HT-29 (cell line): ENCODE results near the gene DAND5. TPM values are rescaled to one million over a fixed set of nuclear protein-coding genes. Genes with fewer than 3 reads are reported as not detected.

Source experiments
- DNase-seq: peaks from one replicate; pipeline ENCODE4 v3.0.0-alpha.2; 2015; ENCODE audit warnings: low spot score
- total RNA-seq: library from RNA; depleted of rRNA; stranded (reverse); fragments of >200 nt; shearing (Covaris generic); gene quantifications from 2 replicates; pipeline ENCODE4 v1.2.3, GENCODE V29; 2014

DAND5 gene
- total RNA-seq, 1 experiment from 2014 or later, result not detected

DNA sequence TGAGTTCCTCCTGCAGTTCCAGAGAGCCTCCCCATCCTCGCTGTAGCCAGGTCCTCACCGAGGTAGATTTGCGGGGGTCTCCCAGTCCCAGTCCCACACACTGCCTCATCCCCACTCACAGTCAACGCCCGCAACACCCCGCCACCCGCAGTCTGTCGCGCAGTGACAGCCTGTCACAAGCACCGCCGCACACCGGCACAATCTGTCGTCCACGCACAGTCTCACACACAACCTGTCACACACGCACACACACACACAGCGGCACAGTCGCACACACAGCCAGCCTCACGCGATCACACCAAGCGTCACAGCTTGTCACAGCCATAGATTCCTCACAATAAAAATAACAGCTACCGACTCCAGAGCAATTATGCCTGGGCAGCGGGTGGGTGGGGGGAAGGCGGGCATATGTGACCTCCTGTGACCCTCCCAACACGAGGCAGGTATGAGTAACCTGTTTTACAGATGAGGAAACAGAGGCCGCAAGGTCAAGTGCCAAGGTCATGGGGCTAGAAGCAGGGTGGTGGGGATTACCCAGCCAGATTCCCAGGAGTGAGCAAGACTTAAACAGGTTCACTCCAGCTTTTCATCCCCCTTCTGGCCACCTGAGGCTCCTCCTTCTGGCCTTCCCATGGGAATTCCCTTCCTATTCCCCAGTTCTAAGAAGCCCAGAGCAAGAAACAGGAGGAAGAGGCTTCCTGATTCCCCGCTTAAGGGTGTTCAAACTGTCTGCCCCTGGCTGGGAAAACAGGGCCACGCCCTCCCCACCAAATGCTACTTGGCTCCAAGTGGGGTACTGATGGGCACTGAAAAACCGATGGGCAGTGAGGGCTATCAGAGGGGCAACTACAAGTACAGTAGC is 39.8 kb downstream of the DAND5 start:
- no peak for DNase-seq

DNA sequence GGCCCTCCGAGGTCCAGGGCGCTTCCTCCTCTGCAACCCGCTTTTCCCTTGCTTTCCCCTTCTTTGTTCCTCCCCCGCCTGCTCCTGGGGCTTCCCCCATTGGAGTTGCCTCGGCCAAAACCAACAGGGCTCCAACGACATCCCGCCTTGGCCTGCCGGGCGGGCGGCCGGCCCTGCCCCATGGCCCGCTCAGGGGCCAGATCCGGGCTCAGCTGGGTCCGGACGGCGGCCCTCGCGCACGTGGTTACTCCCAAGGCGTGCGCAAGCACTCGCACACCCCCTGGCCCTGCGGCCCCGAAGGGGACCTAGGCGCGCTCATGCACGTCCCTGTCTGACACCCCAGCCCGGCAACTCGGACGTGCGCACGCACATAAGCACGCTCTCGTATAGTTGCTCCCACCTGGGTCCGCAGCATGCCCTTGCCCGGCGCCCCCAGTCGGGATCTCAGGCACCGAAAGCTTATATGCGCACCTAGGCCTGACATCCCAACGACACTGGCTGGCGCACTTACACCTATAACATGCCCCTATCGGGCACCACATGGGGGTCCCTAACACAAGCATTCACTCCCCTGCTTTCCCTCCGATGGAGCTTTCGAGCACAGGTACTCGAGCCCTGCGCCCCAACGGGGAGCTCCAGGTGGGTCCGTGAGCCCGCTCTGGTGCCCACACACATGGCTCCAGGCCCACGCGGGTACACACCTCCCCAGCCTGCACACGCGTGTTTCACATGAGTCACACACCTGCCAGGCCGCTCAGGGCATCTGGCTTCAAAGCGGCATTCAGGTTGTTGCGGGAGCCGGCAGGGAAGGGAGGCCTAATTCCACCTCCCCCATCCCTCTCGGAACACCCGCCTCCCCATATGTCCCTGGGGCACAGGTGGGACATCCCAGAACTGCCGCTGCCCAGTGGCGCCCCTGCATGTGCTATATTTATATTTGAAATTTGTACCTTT is 40.9 kb downstream of the DAND5 start:
- no peak for DNase-seq

DNA sequence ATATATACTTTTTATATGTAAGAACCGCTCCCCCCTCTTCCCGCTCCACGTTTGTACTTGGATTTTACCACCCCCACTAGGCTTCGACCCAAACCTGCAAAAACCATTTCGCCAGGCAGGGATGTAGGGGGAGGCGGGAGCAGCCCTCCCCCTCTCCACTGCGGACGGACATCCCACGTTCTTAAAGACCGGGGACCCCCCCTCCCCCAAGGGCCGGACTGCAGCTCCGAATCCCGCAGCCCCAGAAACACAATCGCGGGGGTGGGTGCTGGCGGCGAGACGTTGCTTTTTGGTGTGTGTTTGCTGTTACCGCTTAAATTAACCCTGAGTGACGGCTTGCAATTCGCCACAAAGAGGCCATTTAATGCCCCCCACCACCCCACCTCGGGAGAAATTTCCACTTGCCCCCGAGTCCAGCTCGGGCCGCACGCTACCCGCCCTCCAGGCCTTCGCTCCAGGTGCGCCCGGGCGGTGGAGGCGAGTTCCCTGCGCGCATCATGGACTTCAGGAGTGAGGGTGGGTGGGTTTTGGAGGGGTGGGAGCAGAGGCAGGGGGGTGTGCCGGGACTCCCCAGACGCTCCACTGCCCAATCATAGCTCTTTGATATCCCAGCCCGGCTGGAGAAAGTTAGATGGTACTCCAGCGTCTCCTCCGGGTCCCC is 41.7 kb downstream of the DAND5 start:
- no peak for DNase-seq

DNA sequence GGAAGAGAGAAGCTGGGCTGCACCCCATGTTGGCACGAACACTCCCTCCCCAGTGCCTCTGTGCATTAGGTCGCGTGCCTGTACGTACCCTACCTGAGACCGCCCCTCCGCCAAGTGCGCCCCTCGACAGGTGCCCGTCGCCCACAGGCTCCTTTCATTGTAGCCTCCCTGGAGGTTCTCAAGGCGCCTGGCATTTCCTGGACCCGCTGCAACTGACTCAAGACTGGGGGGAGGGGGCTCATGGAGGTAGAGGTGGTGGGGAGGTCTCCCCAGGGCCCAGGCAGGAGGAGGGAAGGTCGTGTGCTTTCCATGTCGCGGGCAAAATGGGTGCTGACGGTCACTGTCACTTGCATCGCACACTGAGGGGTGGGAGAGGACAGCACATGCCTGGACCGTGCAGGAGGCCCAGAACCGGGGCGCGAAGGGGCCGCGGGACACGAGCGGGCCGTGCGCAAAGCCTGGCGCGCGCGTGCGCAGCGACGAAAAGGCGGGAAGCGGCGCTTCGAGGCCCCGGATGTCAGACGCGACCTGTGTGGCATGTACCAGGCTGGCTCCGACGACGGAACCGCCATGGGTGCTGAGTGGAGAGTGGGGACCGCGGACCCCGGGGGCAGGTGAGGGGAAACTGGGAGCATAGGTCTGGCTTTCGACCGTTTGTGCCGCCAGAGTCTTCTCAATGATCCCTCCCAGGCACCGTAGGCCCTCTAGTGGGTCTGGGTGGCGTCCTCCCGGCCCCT is 42.4 kb downstream of the DAND5 start:
- no peak for DNase-seq

DNA sequence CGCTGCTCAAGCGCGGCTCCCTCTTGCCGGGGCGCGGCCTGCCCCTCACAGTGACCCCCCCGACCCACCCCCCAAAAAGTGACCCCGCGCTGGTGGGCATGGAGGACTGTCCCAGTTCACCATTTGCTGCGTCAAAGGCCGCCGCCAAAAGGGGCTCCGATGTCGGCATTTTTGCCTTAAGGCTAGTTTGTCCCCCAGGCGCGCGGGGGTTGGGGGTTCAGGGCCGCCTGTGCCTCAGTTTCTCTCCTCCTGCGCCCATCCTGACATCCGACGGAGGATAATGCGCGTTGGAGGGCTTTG is 43.0 kb downstream of the DAND5 start:
- DNase-seq, result no peak

DNA sequence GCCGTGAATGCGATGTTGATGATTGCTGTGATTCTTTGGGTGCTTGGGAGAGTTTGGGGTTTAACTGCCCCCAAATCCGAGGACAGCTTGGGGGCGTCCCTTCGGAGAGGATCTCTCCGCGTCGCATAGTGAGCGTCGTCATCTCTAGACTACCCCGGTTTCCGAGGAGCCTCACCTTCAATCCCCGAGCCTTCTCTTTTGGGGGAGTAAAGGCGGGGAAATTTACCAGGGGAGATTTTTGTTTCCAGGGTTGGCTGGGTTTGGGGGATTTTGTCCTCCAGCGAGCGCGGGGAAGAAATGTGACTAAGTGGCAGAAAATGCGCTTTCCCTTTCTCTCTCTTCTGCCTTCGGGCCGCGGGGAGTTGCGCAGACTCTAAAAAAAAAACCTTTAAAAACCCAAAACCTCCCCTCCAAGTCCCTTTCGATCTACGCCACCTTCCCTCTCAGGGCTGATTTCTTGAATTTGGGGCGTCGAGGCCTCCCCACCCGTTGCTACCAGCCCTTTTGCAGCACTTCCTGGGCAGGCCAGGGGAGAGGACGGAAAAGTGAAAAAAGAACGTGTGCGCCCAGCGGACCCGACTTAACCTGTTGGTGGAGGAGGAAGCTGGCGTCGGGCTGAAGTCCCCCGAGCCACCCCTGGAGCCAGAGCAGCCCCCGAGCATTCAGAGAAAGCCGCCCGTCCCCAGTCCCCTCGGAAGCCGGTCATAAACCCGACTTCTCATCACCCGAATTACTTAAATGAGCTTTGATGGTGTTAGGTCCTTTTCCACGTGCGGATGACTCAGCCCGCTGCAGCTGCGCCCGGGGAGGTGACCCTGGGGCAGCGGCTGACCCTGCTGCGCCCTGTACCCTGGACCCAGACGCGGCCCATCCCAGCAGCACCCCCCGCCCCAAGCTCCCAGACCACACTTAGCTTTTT is 43.6 kb downstream of the DAND5 start:
- DNase-seq, result no peak

DNA sequence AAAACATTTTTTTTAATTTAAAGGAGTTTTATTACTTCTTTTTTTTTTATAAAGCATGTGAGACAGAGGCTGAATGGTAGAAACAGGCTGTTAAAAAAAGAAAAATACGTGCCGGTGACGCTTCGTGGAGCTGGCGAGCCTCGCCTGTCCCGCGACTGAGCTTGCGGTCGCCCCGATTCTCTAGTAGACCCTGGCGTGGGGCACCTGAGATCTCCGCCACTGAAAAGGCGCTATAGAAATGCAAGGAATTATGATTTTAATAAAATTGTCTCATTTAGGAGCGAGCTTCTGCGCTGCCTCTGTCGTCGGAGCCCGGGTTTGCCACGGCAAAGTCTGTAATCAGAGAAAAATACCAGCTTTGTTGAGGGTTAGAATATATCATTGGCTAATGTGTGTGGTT is 44.3 kb downstream of the DAND5 start:
- no peak for DNase-seq

DNA sequence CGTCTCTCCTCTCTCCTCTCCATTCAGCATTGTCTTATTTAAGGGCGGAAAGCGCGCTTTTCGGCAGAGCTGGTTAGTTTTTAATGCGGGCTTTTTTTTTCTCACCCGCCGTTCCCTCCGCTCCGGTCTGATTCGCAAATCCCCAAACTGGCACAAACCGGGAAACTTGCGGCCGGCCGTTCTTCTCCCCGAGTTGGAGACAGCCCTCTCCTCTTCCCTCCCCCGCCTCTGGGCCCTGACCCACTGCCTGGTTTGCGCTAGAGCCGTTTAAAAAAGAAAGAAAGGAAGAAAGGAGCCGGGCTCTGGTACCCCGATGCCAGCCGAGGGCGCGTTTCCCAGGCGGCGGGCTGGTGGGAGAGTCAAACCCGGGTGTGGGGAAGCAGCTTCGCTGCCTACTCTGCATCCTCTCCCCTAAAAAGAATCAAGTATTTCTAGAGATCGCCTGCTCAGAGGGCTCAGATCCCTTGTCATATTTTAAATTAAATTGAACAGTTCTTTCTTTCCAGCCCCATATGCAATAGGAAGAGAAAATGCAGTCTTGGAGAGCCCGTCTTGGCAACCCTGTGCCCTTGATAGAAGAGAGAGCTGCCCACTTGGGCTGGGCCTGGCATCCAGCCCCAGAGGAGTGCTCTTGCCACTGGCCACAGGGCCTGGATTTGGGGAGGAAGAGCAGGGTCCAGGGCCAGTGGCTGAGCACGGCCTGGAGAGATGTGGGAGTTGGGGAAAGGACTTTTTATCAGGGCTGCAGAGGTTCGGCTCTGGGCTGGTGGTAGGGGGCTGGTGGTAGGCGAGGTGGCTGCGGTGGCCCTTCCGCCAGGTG is 44.9 kb downstream of the DAND5 start:
- DNase-seq, result no peak

DNA sequence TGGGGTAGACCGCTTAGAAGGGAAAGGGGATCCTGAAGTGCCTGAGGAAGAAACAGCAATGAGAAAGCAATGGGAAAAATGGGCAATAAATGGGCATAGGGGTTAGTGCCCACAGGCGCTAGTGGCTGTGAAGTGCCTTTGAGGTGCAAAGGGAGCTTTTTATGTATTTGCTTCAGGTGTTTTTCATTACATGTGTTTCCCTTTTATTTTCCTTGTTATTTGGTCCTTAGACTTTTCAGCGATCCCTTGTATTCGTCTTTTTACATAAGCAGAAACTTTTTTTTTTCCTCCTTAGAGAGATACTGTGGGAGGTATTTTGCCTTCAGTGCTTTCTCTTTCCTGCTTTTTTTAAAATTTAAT is 45.5 kb downstream of the DAND5 start:
- no peak for DNase-seq

DNA sequence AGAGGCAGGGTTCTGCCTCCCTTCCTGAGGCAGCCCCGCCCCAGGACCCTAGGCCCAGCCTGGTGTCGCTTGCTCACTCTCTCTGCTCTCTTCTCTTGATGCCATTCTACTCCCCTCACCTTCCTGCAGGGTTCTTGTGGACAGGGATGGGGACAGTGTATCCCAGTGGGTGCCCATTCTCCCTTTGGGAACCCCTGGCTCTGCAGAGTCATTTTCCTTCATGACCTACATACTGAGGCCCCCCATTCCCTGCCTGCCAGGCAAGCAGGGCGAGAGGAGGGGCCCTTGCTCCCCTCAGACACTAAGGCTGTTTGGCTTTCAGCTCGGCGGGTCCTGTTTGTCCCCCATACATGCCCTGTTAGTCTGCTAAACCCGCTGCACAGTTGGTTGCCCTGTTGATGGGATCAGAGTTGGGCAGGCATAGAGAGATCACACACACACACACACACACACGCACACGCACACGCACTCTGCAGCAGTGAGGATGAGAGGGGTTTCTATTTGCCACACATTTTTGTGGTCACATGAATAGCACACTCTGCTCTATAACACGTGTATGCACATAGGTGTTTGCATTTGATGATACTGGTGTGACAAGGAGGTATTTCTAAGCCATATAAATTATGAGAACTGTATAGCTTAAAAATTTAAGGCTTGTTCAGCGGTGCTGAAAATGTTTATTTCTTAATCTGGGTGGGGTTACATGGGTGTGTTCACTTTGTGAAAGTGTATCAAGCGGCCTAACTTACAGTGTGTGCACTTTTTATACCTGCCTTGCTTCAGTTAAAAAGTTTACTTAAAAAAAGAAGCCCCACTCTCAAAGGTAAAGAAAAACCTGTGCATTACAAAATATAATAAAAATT is 46.2 kb downstream of the DAND5 start:
- DNase-seq, result no peak

DNA sequence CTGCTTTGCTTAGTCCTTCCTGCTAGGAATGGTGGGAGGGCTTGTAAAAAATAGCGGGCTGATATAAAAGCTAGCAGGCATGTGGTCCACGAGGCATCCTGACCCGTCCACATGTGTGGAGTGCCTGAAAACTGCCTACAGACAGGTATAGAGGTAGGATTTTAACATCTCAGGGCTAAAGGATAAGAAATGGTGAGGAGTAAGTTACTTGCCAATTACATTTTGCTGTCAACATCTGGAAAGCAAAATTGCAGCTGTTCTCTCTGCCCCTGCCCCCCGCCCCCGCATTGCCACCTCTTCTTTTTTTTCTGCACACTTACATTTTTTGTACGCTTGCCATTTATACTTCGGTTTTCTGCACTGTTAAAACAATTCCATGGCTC is 46.9 kb downstream of the DAND5 start:
- no peak for DNase-seq

DNA sequence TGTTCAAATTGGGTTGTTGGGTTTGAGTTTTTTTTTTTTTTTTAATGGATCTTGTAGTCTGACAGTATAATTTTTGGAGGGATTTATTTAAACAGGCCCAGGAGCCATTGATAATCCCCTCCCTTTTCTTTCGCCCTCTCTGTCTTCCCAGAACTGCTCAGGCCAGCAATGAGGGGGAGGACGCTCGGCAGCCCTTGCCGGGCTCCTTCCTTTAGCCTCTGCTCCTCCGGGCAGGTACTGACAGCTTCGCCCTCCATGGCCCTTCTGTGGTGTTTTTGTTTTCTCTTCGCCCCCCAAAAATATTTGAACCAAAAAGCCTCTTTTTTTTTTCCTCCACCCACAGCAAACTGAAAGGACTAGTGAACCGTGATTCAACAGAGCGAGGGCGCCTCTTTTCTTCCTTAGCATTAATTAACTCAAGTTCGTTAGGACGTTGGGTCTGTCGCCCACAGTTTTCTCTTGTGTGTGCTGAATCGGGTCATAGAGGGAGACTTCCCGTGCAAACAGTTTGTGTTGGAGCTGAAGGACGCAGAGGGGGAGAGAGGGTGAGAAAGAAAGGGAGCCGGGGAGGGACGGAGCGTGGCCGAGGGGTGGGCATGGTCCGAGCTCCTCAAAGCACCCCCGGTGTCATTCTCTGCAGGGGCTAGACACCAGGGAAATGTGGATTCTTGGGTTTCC is 47.4 kb downstream of the DAND5 start:
- DNase-seq, result no peak

DNA sequence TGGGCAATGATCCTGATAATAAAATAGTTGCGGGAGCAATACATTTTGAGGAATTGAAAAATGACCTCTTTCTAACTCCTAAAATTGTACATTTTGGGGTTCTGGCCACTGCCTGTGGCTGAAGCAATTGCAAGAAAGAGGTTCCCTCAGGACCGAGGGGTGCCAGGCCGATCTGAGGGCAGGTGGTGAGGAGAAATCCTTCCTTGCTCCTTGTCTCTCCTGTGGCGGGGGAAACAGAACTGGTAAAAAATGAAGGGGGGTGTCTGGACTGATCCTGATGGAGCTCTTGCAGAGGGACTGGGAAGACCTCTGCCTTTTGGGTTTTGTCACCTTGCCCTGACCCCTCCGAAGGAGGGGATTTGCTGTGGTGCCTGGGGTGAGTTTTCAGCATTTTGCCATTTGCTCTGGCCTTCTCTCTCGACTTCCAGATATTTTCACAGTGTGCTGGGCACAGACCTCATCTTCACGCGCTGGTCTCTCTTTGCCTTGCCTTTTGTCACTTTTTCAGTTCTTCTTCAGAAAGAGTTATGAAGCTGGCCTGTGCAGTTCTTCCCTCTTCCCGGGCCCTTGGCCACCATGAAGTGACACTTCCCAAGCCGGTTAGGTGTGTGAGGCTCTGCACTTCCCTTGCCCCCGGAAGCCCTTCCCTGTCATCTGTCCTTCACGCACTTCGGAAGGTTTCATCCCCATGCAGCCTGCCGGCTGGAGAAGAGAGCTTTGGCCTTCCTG is 48.1 kb downstream of the DAND5 start:
- DNase-seq, result no peak

DNA sequence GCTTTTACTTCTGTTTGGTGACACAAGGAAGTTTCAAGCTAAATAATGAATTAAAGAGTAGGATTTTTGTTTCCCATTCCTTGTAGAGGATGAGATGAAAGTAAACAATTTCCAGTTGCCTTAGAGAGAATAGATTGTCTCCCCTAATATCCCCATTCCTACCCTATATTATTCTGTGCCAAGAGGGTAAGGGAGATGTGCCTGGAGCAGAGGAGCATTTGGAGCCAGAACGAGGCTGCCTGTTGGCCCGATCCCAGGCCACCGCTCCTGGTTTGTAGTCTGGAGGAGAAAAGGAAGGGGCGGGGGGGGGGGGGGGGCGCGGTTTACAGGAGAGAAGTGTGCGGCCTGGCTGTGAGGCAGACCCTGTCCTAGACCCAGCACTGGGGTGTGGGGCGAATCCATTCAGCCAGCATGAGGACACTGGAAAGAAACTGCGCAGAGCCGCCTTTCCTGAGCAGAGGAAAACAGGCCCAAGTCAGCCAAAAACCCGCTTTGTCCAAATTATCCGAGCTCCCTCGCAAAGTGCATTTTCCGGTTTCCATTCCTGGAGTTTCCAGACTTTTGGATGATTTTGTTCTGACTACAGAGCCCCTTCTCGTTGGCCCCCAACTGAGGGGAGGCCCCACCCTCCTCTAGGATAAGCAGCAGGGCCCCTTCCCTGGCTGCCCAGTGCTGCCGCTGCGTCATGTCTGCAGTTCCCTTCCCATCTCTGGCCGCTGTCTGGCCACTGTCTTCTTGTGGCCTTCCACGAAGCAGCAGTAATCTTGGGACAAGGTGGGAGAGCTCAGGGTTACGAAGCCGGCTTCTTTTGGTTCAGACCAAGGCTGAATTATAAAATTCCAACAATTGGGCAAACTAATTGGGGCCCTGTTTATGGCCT is 48.9 kb downstream of the DAND5 start:
- no peak for DNase-seq

DNA sequence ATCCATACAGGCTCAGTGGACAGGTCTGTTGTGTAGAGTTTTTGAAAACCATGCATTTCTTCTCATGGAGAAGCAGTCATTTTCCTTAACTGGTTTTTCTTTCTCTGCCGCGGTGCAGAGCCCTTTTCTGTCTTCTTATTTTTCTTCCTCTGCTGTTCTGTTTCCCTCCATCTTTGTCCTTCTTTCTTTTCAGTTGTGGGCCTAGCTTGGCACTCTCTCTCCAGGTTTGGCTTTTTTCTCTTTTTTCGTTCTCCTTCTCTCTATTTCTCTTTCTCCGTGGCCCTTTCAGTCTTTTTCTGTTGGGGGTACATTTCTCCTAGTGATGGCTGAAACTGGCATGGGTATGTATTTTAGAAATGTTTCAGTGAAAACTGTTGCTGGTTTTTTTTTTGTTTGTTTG is 50.0 kb downstream of the DAND5 start:
- DNase-seq, result no peak

DNA sequence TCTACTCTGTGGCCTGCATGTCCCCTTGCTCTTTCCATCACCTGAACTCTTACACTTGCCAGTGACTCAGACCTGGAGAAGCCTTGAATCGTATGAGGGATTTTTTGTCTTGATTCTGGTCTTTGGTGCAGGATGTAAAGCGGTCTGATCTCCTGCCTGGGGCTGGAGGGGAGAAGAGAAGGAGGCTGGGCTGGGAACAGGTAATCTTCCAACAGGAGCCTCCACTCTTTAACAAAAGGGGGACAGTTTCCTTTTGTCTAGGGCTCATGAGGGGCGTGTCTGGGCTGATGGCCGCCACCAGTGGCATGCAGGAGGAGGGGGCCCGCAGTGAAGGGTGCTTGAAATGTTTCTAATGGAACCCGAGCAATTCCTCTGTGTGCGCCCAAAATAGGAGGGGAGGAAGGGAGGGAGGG is 50.6 kb downstream of the DAND5 start:
- no peak for DNase-seq
